ENCODE results near the gene HS3ST4.

- no peak for TF ChIP-seq CTCF (IDR thresholded peaks at IDR 0.05; ENCODE audit: poor library complexity, severe bottlenecking)
- no peak for TF ChIP-seq EP300 (conservative IDR thresholded peaks at IDR 0.05; ENCODE audit: poor library complexity, severe bottlenecking)
- no peak for TF ChIP-seq POLR2AphosphoS5 (IDR thresholded peaks at IDR 0.05)
- no peak for TF ChIP-seq EZH2 (IDR thresholded peaks at IDR 0.05; ENCODE audit: borderline replicate concordance, insufficient read depth, low read length, poor library complexity, severe bottlenecking)
- TF ChIP-seq RAD21 (conservative IDR thresholded peaks at IDR 0.05) = no peak
- no peak for TF ChIP-seq REST (IDR thresholded peaks at IDR 0.05; ENCODE audit: borderline replicate concordance)
- TF ChIP-seq SMC3 (conservative IDR thresholded peaks at IDR 0.05; ENCODE audit: poor library complexity) = no peak
- no peak for TF ChIP-seq TAF1 (IDR thresholded peaks at IDR 0.05; ENCODE audit: low read depth)
- TF ChIP-seq MXI1 (conservative IDR thresholded peaks at IDR 0.05; ENCODE audit: poor library complexity, severe bottlenecking) = no peak
Measured at GRCh38 chr16:25996052-25996451, 304.3 kb downstream of the HS3ST4 start.

Data from neural cell (in vitro differentiated cells).